ENCODE results near the gene NEO1.
A peak's percentile ranks its signal among the peaks of the same experiment; 100 is the strongest.
"Not testable (repeated sequence)": the region's sequence is repeated elsewhere in the genome, so short reads cannot be mapped to it uniquely, and the experiment has no call there.

The NEO1 gene

GRCh38 chr15:73275862-73276261 is 223.6 kb downstream of the NEO1 start:
- no peak for DNase-seq

GRCh38 chr15:73282567-73283365 is 230.5 kb downstream of the NEO1 start:
- DNase-seq, result no peak

GRCh38 chr15:73283366-73283962 is 231.2 kb downstream of the NEO1 start:
- no peak for DNase-seq

GRCh38 chr15:73284090-73284716 is 231.9 kb downstream of the NEO1 start:
- no peak for DNase-seq

GRCh38 chr15:73286311-73286710 is 234.0 kb downstream of the NEO1 start:
- DNase-seq, result no peak

GRCh38 chr15:73287019-73287418 is 234.8 kb downstream of the NEO1 start:
- DNase-seq, result no peak

- no peak for DNase-seq
Observed at GRCh38 chr15:73291441-73291840, 239.2 kb downstream of the NEO1 start.

- no peak for DNase-seq
Observed at GRCh38 chr15:73293773-73294172, 241.5 kb downstream of the NEO1 start.

GRCh38 chr15:73295630-73296286 is 243.5 kb downstream of the NEO1 start:
- DNase-seq, result no peak

- DNase-seq, result no peak
Observed at GRCh38 chr15:73296609-73297353, 244.5 kb downstream of the NEO1 start.

GRCh38 chr15:73298522-73299245 is 246.4 kb downstream of the NEO1 start:
- no peak for DNase-seq

- not testable (repeated sequence) for DNase-seq
Observed at GRCh38 chr15:73300286-73300685, 248.0 kb downstream of the NEO1 start.

- DNase-seq, result no peak
Observed at GRCh38 chr15:73303636-73304035, 251.4 kb downstream of the NEO1 start.

- DNase-seq, result peak; percentile 19
Observed at GRCh38 chr15:73305331-73306211, 253.3 kb downstream of the NEO1 start.

- DNase-seq, result no peak
Observed at GRCh38 chr15:73308305-73308704, 256.0 kb downstream of the NEO1 start.

GRCh38 chr15:73313861-73314260 is 261.6 kb downstream of the NEO1 start:
- DNase-seq, result no peak

- no peak for DNase-seq
Observed at GRCh38 chr15:73317651-73318462, 265.6 kb downstream of the NEO1 start.

- no peak for DNase-seq
Observed at GRCh38 chr15:73318463-73319351, 266.4 kb downstream of the NEO1 start.
